GM12892 (cell line): ENCODE measurements around the gene CYREN.

Experiments used
- POLR2A ChIP-seq: IDR thresholded peaks from 2 replicates; pipeline ENCODE4 v1.6.1; 2011; ENCODE audit warnings: low read depth, low read length, control low read depth
- POLR2AphosphoS5 ChIP-seq: IDR thresholded peaks from 2 replicates; pipeline ENCODE4 v1.6.1; 2011; ENCODE audit warnings: low read depth, low read length, control low read depth

DNA sequence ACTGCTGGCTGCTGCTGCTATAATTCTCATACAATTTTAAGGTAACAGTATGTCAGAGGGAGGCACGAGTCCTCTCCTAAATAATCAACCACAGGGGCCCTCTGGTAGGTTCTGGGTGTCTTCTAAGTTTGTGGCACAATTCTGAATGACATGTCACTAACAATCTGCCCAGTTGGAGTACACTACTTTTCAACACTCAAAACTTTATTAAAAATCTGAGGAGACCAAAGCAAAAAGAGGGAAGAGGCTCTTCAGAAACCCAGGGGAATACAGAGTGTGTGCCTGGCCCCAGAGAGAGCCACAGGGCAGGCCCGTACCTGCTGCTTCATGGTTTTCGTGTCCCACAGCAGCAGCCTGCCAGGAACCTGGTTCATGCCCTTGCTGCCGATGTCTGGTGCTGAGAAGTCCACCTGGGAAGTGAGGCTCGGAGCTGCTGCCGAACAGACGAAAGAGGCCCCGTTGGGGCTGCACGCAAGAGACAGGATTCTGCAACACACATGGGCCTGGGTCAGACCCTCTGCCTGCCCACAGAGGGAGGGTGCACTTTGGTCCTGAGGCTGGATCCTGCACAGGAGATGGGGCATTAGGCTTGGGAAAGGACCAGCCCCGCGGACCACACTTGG lies 22.5 kb upstream of the CYREN start:
- TF ChIP-seq POLR2A = no peak
- no peak for TF ChIP-seq POLR2AphosphoS5
